SK-N-SH treated with all-trans-retinoic acid at 6 μM for 48 hours (cell line): Measurements from ENCODE around the gene ITGA8.

ENCODE experiments used
- ATAC-seq: fragments of 200-7000 bp; cut with Tn5 transposase; 3 replicates; pipeline ENCODE4 v1.9.1; 2020; ENCODE audit warnings: mild to moderate bottlenecking, moderate library complexity
- CREB5 ChIP-seq: fragments of 250-450 bp; sonication (Bioruptor Pico); IDR thresholded peaks from 2 replicates; pipeline ENCODE4 v1.5.1; 2020; ENCODE audit warnings: low read depth, mild to moderate bottlenecking, moderate library complexity
- CSDC2 ChIP-seq: fragments of 250-450 bp; sonication (Bioruptor Pico); IDR thresholded peaks from 2 replicates; pipeline ENCODE4 v1.5.0; 2020; ENCODE audit warnings: mild to moderate bottlenecking, moderate library complexity
- CSRNP3 ChIP-seq: fragments of 250-450 bp; sonication (Bioruptor Pico); IDR thresholded peaks from 2 replicates; pipeline ENCODE4 v1.5.1; 2021; ENCODE audit warnings: mild to moderate bottlenecking, moderate library complexity
- ESRRG ChIP-seq: fragments of 250-450 bp; sonication (Bioruptor Pico); IDR thresholded peaks from 2 replicates; pipeline ENCODE4 v1.6.1; 2021; ENCODE audit warnings: mild to moderate bottlenecking
- GLIS3 ChIP-seq: fragments of 250-450 bp; sonication (Bioruptor Pico); IDR thresholded peaks from 2 replicates; pipeline ENCODE4 v1.5.0; 2020; ENCODE audit warnings: mild to moderate bottlenecking, moderate library complexity
- ISL1 ChIP-seq: fragments of 250-450 bp; sonication (Bioruptor Pico); IDR thresholded peaks from 2 replicates; pipeline ENCODE4 v2.1.2; 2022; ENCODE audit warnings: mild to moderate bottlenecking, moderate library complexity
- PATZ1 ChIP-seq: fragments of 250-450 bp; sonication (Bioruptor Pico); IDR thresholded peaks from 2 replicates; pipeline ENCODE4 v1.8.0; 2020; ENCODE audit warnings: mild to moderate bottlenecking, moderate library complexity, borderline replicate concordance
- POU6F1 ChIP-seq: fragments of 250-450 bp; sonication (Bioruptor Pico); IDR thresholded peaks from 2 replicates; pipeline ENCODE4 v1.8.0; 2021; ENCODE audit warnings: low read depth, mild to moderate bottlenecking, moderate library complexity, borderline replicate concordance
- PPARA ChIP-seq: fragments of 250-450 bp; sonication (Bioruptor Pico); IDR thresholded peaks from 2 replicates; pipeline ENCODE4 v1.5.0; 2020; ENCODE audit warnings: mild to moderate bottlenecking, borderline replicate concordance
- SNAI2 ChIP-seq: fragments of 250-450 bp; sonication (Bioruptor Pico); IDR thresholded peaks from 2 replicates; pipeline ENCODE4 v1.5.0; 2020; ENCODE audit warnings: mild to moderate bottlenecking, moderate library complexity
- TCF4 ChIP-seq: fragments of 250-450 bp; sonication (Bioruptor Pico); IDR thresholded peaks from 2 replicates; pipeline ENCODE4 v1.8.0; 2021; ENCODE audit warnings: mild to moderate bottlenecking, moderate library complexity, borderline replicate concordance
- TOX ChIP-seq: fragments of 250-450 bp; sonication (Bioruptor Pico); IDR thresholded peaks from 2 replicates; pipeline ENCODE4 v1.8.0; 2021; ENCODE audit warnings: mild to moderate bottlenecking, moderate library complexity, borderline replicate concordance
- TSHZ2 ChIP-seq: fragments of 250-450 bp; sonication (Bioruptor Pico); IDR thresholded peaks from 2 replicates; pipeline ENCODE4 v1.5.0; 2020; ENCODE audit warnings: mild to moderate bottlenecking, moderate library complexity
- ZC3H10 ChIP-seq: fragments of 250-450 bp; sonication (Bioruptor Pico); IDR thresholded peaks from 2 replicates; pipeline ENCODE4 v1.5.1; 2021; ENCODE audit warnings: mild to moderate bottlenecking, moderate library complexity
- ZFP3 ChIP-seq: fragments of 250-450 bp; sonication (Bioruptor Pico); IDR thresholded peaks from 2 replicates; pipeline ENCODE4 v1.5.0; 2020; ENCODE audit warnings: mild to moderate bottlenecking, moderate library complexity
- ZFP30 ChIP-seq: fragments of 450-650 bp; formaldehyde crosslinking; IDR thresholded peaks from 2 replicates; pipeline ENCODE4 v1.5.0; 2022; ENCODE audit warnings: mild to moderate bottlenecking, moderate library complexity
- ZNF565 ChIP-seq: fragments of 450-650 bp; formaldehyde crosslinking; conservative IDR thresholded peaks from 2 replicates; pipeline ENCODE4 v1.5.0; 2020; ENCODE audit warnings: low read depth, mild to moderate bottlenecking, moderate library complexity
- ZNF70 ChIP-seq: fragments of 450-650 bp; formaldehyde crosslinking; IDR thresholded peaks from 2 replicates; pipeline ENCODE4 v1.5.0; 2020; ENCODE audit warnings: mild to moderate bottlenecking, moderate library complexity

The ITGA8 gene

GRCh38 chr10:15735763-15736162 lies 16.0 kb upstream of the ITGA8 start:
- TF ChIP-seq ESRRG (CRISPR knock-in tag) (no peak), CSDC2 (CRISPR knock-in tag) (no peak), GLIS3 (CRISPR knock-in tag) (no peak), TCF4 (CRISPR knock-in tag) (no peak), ZNF70 (no peak), PATZ1 (CRISPR knock-in tag) (no peak), TOX (no peak), TSHZ2 (CRISPR knock-in tag) (no peak), ISL1 (no peak), ZNF565 (CRISPR knock-in tag) (no peak), POU6F1 (CRISPR knock-in tag) (no peak), SNAI2 (no peak), ZFP3 (CRISPR knock-in tag) (no peak), ZFP30 (CRISPR knock-in tag) (no peak), CSRNP3 (CRISPR knock-in tag) (no peak)

GRCh38 chr10:15730341-15730740 lies 10.6 kb upstream of the ITGA8 start:
- TF ChIP-seq CREB5 (CRISPR knock-in tag) = no peak
- TF ChIP-seq PPARA (CRISPR knock-in tag) = no peak
- no peak for TF ChIP-seq ZC3H10 (CRISPR knock-in tag)
- TF ChIP-seq ZNF565 (CRISPR knock-in tag) = no peak
- no peak for TF ChIP-seq ZFP30 (CRISPR knock-in tag)
- TF ChIP-seq GLIS3 (CRISPR knock-in tag) = no peak
- TF ChIP-seq TOX = no peak
- no peak for TF ChIP-seq TSHZ2 (CRISPR knock-in tag)
- TF ChIP-seq PATZ1 (CRISPR knock-in tag) = no peak
- no peak for ATAC-seq

More at GRCh38 chr10:15735763-15736162, 16.0 kb upstream of the ITGA8 start:
- no peak for ATAC-seq
